Breast epithelium (tissue), 3 donors: ENCODE data around the gene AFAP1.

Source experiments
- POLR2A ChIP-seq: fragments of 450-650 bp; IDR thresholded peaks from one replicate; pipeline ENCODE4 v1.6.1; 2016; ENCODE audit warnings: antibody characterized with exemption, mild to moderate bottlenecking, moderate library complexity
- POLR2AphosphoS5 ChIP-seq, 3 donors: sonication (generic); formaldehyde crosslinking; IDR thresholded peaks; one replicate each; pipeline ENCODE4 v1.6.1; 2017; ENCODE audit warnings: antibody characterized with exemption in 3 of 3
- TF ChIP-seq, protein P1 (sequence below), 3 donors: fragments of 450-650 bp; IDR thresholded peaks; one replicate each; pipeline ENCODE4 v1.5.1; 2016 to 2017; ENCODE audit warnings: antibody characterized with exemption in 3 of 3, mild to moderate bottlenecking in 3 of 3, moderate library complexity in 3 of 3

GRCh38 chr4:7876201-7876875 lies 63.3 kb downstream of the AFAP1 start:
- TF ChIP-seq, protein P1, sequence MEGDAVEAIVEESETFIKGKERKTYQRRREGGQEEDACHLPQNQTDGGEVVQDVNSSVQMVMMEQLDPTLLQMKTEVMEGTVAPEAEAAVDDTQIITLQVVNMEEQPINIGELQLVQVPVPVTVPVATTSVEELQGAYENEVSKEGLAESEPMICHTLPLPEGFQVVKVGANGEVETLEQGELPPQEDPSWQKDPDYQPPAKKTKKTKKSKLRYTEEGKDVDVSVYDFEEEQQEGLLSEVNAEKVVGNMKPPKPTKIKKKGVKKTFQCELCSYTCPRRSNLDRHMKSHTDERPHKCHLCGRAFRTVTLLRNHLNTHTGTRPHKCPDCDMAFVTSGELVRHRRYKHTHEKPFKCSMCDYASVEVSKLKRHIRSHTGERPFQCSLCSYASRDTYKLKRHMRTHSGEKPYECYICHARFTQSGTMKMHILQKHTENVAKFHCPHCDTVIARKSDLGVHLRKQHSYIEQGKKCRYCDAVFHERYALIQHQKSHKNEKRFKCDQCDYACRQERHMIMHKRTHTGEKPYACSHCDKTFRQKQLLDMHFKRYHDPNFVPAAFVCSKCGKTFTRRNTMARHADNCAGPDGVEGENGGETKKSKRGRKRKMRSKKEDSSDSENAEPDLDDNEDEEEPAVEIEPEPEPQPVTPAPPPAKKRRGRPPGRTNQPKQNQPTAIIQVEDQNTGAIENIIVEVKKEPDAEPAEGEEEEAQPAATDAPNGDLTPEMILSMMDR (IDR thresholded peaks at IDR 0.05): no peak
- TF ChIP-seq POLR2A: no peak
- TF ChIP-seq POLR2AphosphoS5 (IDR thresholded peaks at IDR 0.05): no peak
